SK-N-SH (cell line): Measurements from ENCODE around the gene TMED1. TPM values are rescaled to one million over a fixed set of nuclear protein-coding genes. Genes with fewer than 3 reads are reported as not detected.

ENCODE experiments used
- CTCF ChIA-PET: fragments of 300-600, 350-600 bp; formaldehyde crosslinking; extraction: SDS; loops from one replicate; lab custom pipeline; 2021; lab: Yijun Ruan, JAX
- POLR2A ChIA-PET: fragments of 350-600 bp; sonication (Branson Sonifier 250); formaldehyde crosslinking; extraction: SDS; loops from one replicate; lab custom pipeline; 2020; ENCODE audit warnings: antibody characterized with exemption, inconsistent platforms; lab: Yijun Ruan, JAX
- DNase-seq: peaks from one replicate; pipeline ENCODE4 v3.0.0; 2012
- H2AFZ ChIP-seq: fragments of 200-600 bp; sonication (generic); 2 replicates; pipeline ENCODE4 v1.8.1; 2016; ENCODE audit warnings: antibody characterized with exemption, mild to moderate bottlenecking, low read depth
- H3F3A ChIP-seq: fragments of 200-600 bp; sonication (generic); replicated peaks from 2 replicates; pipeline ENCODE3; 2016; ENCODE audit warnings: antibody characterized with exemption, mild to moderate bottlenecking; ENCODE audit not compliant: insufficient read depth
- H3K27ac ChIP-seq, 2 experiments: fragments of 200-500 bp in 1 of 2; fragments of 200-600 bp in 1 of 2; sonication (Bioruptor generic) in 1 of 2; sonication (generic), shearing (Covaris generic) in 1 of 2; 2 replicates each; pipeline versions ENCODE4 v1.5.1 to v1.6.1; 2014 to 2016; ENCODE audit warnings: low read depth in 2 of 2, inconsistent platforms in 1 of 2, low read length in 1 of 2, mild to moderate bottlenecking in 1 of 2, mixed read lengths in 1 of 2
- H3K27me3 ChIP-seq: fragments of 200-600 bp; sonication (generic), shearing (Covaris generic); 2 replicates; pipeline ENCODE4 v1.6.1; 2016; ENCODE audit warnings: mixed run types; ENCODE audit not compliant: insufficient read depth
- H3K36me3 ChIP-seq, 2 experiments: fragments of 200-500 bp in 1 of 2; fragments of 200-600 bp in 1 of 2; sonication (Bioruptor generic) in 1 of 2; sonication (generic) in 1 of 2; replicated peaks in 1 of 2; 2 replicates each; pipeline versions ENCODE3 to v1.5.1; 2014 to 2016; ENCODE audit warnings: low read length in 1 of 2, mild to moderate bottlenecking in 1 of 2; ENCODE audit not compliant: insufficient read depth in 2 of 2, control insufficient read depth in 1 of 2
- H3K4me1 ChIP-seq, 2 experiments: fragments of 200-500 bp in 1 of 2; fragments of 200-600 bp in 1 of 2; sonication (Bioruptor generic) in 1 of 2; sonication (generic), shearing (Covaris generic) in 1 of 2; 2 replicates each; pipeline versions ENCODE4 v1.5.1 to v1.6.1; 2014 to 2016; ENCODE audit warnings: low read depth in 1 of 2, low read length in 1 of 2, mixed run types in 1 of 2; ENCODE audit not compliant: insufficient read depth in 2 of 2, control insufficient read depth in 1 of 2
- H3K4me2 ChIP-seq: fragments of 200-600 bp; sonication (generic), shearing (Covaris generic); 2 replicates; pipeline ENCODE4 v1.6.1; 2017; ENCODE audit warnings: mixed run types
- H3K4me3 ChIP-seq, 2 experiments: fragments of 200-500 bp in 1 of 2; fragments of 200-600 bp in 1 of 2; sonication (Bioruptor generic) in 1 of 2; sonication (generic), shearing (Covaris generic) in 1 of 2; 2 replicates each; pipeline versions ENCODE4 v1.5.1 to v1.8.1; 2014 to 2016; ENCODE audit warnings: low read depth in 2 of 2, inconsistent platforms in 1 of 2, low read length in 1 of 2, mild to moderate bottlenecking in 1 of 2, mixed read lengths in 1 of 2, moderate library complexity in 1 of 2
- H3K79me2 ChIP-seq: fragments of 200-600 bp; sonication (generic); 2 replicates; pipeline ENCODE4 v1.8.1; 2017; ENCODE audit warnings: mild to moderate bottlenecking; ENCODE audit not compliant: insufficient read depth
- H3K9ac ChIP-seq: fragments of 200-600 bp; sonication (generic); 2 replicates; pipeline ENCODE4 v1.6.1; 2017; ENCODE audit warnings: mixed run types
- H3K9me2 ChIP-seq: fragments of 200-600 bp; sonication (generic); 2 replicates; pipeline ENCODE4 v1.6.1; 2017; ENCODE audit warnings: mixed run types
- H3K9me3 ChIP-seq: fragments of 200-600 bp; sonication (generic); 2 replicates; pipeline ENCODE4 v1.6.1; 2017; ENCODE audit warnings: mixed run types, mild to moderate bottlenecking, moderate library complexity
- H4K20me1 ChIP-seq: fragments of 200-600 bp; sonication (generic); 2 replicates; pipeline ENCODE4 v1.6.1; 2017; ENCODE audit warnings: mild to moderate bottlenecking, mixed run types; ENCODE audit not compliant: insufficient read depth
- CHD2 ChIP-seq: fragments of 150-350 bp; IDR thresholded peaks from 2 replicates; pipeline ENCODE4 v1.6.1; 2018; ENCODE audit warnings: low read length; ENCODE audit not compliant: partially characterized antibody
- CTCF ChIP-seq: fragments of 200-600 bp; sonication (generic); IDR thresholded peaks from 2 replicates; pipeline ENCODE4 v1.6.1; 2017; ENCODE audit warnings: antibody characterized with exemption, mild to moderate bottlenecking, moderate library complexity
- ELF1 ChIP-seq: IDR thresholded peaks from 2 replicates; pipeline ENCODE4 v1.4.0; 2012
- EP300 ChIP-seq, 2 experiments: IDR thresholded peaks; 2 replicates each; pipeline versions ENCODE4 v1.4.0 to v1.6.1; 2012; ENCODE audit warnings: borderline replicate concordance in 1 of 2, low read depth in 1 of 2, low read length in 1 of 2
- FOSL2 ChIP-seq: IDR thresholded peaks from 2 replicates; pipeline ENCODE4 v1.4.0; 2012; ENCODE audit warnings: low read depth, mild to moderate bottlenecking, moderate library complexity, borderline replicate concordance
- FOXJ3 ChIP-seq: sonication (generic); formaldehyde crosslinking; IDR thresholded peaks from 2 replicates; pipeline ENCODE4 v1.5.1; 2020; ENCODE audit warnings: mild to moderate bottlenecking, missing genetic modification reagents
- FOXM1 ChIP-seq: IDR thresholded peaks from 2 replicates; pipeline ENCODE4 v1.4.0; 2012; ENCODE audit warnings: low read depth, mild to moderate bottlenecking
- GABPA ChIP-seq: IDR thresholded peaks from 2 replicates; pipeline ENCODE4 v1.4.0; 2012; ENCODE audit warnings: low read depth, mild to moderate bottlenecking
- GATA2 ChIP-seq: sonication (generic); formaldehyde crosslinking; IDR thresholded peaks from 2 replicates; pipeline ENCODE4 v1.5.0; 2020; ENCODE audit warnings: mild to moderate bottlenecking, missing genetic modification reagents
- IRF3 ChIP-seq: fragments of 150-350 bp; IDR thresholded peaks from 2 replicates; pipeline ENCODE4 v1.6.1; 2016; ENCODE audit warnings: mild to moderate bottlenecking, low read depth, low read length
- JUND ChIP-seq: IDR thresholded peaks from 2 replicates; pipeline ENCODE4 v1.4.0; 2012
- MAX ChIP-seq: IDR thresholded peaks from 2 replicates; pipeline ENCODE4 v1.4.0; 2012; ENCODE audit warnings: low read depth
- MEF2A ChIP-seq: IDR thresholded peaks from 2 replicates; pipeline ENCODE4 v1.4.0; 2012; ENCODE audit warnings: low read depth, borderline replicate concordance
- MXI1 ChIP-seq: IDR thresholded peaks from 2 replicates; pipeline ENCODE4 v1.6.1; 2012; ENCODE audit warnings: mild to moderate bottlenecking, low read depth, low read length, improper control_type of control experiment
- NFIC ChIP-seq: IDR thresholded peaks from 2 replicates; pipeline ENCODE4 v1.4.0; 2012; ENCODE audit warnings: borderline replicate concordance
- NRF1 ChIP-seq: IDR thresholded peaks from 2 replicates; pipeline ENCODE4 v1.6.1; 2012; ENCODE audit warnings: low read depth, mild to moderate bottlenecking, low read length
- POLR2AphosphoS5 ChIP-seq: IDR thresholded peaks from 2 replicates; pipeline ENCODE4 v1.6.1; 2012; ENCODE audit warnings: low read depth, low read length
- RAD21 ChIP-seq: IDR thresholded peaks from 2 replicates; pipeline ENCODE4 v1.6.1; 2012; ENCODE audit warnings: mild to moderate bottlenecking, low read length
- RCOR1 ChIP-seq: fragments of 150-350 bp; IDR thresholded peaks from 2 replicates; pipeline ENCODE4 v1.6.1; 2017; ENCODE audit warnings: antibody characterized with exemption, low read length
- RXRA ChIP-seq: IDR thresholded peaks from 2 replicates; pipeline ENCODE4 v1.4.0; 2012; ENCODE audit warnings: low read depth, mild to moderate bottlenecking, borderline replicate concordance
- SIN3A ChIP-seq: IDR thresholded peaks from 2 replicates; pipeline ENCODE4 v1.6.1; 2012; ENCODE audit warnings: low read depth, mild to moderate bottlenecking, low read length, moderate library complexity, borderline replicate concordance
- SMC3 ChIP-seq: IDR thresholded peaks from 2 replicates; pipeline ENCODE4 v1.6.1; 2012; ENCODE audit warnings: low read depth, low read length, improper control_type of control experiment
- TAF1 ChIP-seq: IDR thresholded peaks from 2 replicates; pipeline ENCODE4 v1.6.1; 2012; ENCODE audit warnings: low read depth, mild to moderate bottlenecking, low read length, moderate library complexity, borderline replicate concordance
- TCF12 ChIP-seq: IDR thresholded peaks from 2 replicates; pipeline ENCODE4 v1.4.0; 2012
- TEAD4 ChIP-seq: IDR thresholded peaks from 2 replicates; pipeline ENCODE4 v1.4.0; 2012; ENCODE audit warnings: mild to moderate bottlenecking, borderline replicate concordance; ENCODE audit not compliant: insufficient read depth
- USF1 ChIP-seq: IDR thresholded peaks from 2 replicates; pipeline ENCODE4 v1.4.0; 2012; ENCODE audit warnings: low read depth, borderline replicate concordance
- USF2 ChIP-seq: fragments of 150-350 bp; IDR thresholded peaks from 2 replicates; pipeline ENCODE4 v1.6.1; 2017; ENCODE audit warnings: antibody characterized with exemption, low read length, low read depth, borderline replicate concordance
- ZBTB33 ChIP-seq: IDR thresholded peaks from 2 replicates; pipeline ENCODE4 v1.4.0; 2012; ENCODE audit warnings: low read depth, borderline replicate concordance
- WGBS: methylation state at CpG from one replicate; pipeline ENCODE4 v1.1.6; 2017; ENCODE audit warnings: low lambda C conversion rate; 5-methylcytosine and 5-hydroxymethylcytosine counted together
- polyA plus RNA-seq, 3 experiments: library from polyadenylated mRNA; depleted of rRNA; stranded (reverse); fragments of >200 nt; gene quantifications; 2 replicates each; pipeline ENCODE4 v1.2.3, GENCODE V29; 2012

Gene TMED1
- polyA plus RNA-seq, 1 of the 3 experiments (the other 2 are of a cell fraction), result 92.4 TPM

GRCh38 chr19:10884274-10884673 lies 48.3 kb upstream of the TMED1 start:
- peaks cover 10% of the 10 kb centered on the region for H3F3A ChIP-seq
- TF ChIP-seq TEAD4 (0 out of 2 replicates have a peak, but pooled peaks have one; percentile 32), SIN3A (no peak), NFIC (no peak), POLR2AphosphoS5 (peak; percentile 48), ELF1 (no peak), NRF1 (no peak), TAF1 (no peak), MXI1 (no peak), GABPA (no peak), RXRA (no peak), SMC3 (no peak), MEF2A (no peak), CTCF (no peak), FOXM1 (no peak), IRF3 (no peak), CHD2 (no peak), EP300 (IDR thresholded peaks at IDR 0.05; ENCODE audit: borderline replicate concordance in 1 of 2, low read depth in 1 of 2, low read length in 1 of 2) (peak in 1 of 2 experiments; percentile 42; a peak in 1 of 4 replicates), FOXJ3 (no peak), TCF12 (peak; percentile 96), MAX (no peak), GATA2 (CRISPR knock-in tag) (no peak), RCOR1 (no peak), USF1 (no peak), FOSL2 (peak; percentile 77; the same call in 1 of the 2 replicates), ZBTB33 (no peak), RAD21 (no peak), USF2 (no peak), JUND (no peak; the same call in 1 of the 2 replicates)

More at GRCh38 chr19:10884274-10884673, 48.3 kb upstream of the TMED1 start:
- peaks cover 100% of the 10 kb centered on the region for H3K79me2 ChIP-seq
- no peaks in the 10 kb centered on the region for H3K9me2 ChIP-seq
- 35% methylated on average over 2 of the region's 2 CpGs for WGBS
- H3K9me3 ChIP-seq, result no peaks in the 10 kb centered on the region
- DNase-seq, result no peak
- CTCF ChIA-PET, result interaction anchor here (3.7 to 5.1 kb wide), 2 partner anchors 12 to 20 kb away, joined by 17 to 49 read pairs; partner anchors contain the start of gene CARM1
- H3K36me3 ChIP-seq, result no peaks in the 10 kb centered on the region
- H3K9ac ChIP-seq, result 0 out of 2 replicates have a peak overlapping the region, but pooled peaks have one; percentile 18
- POLR2A ChIA-PET, result no interaction called here
- peak overlapping the region in 1 of 2 experiments; percentile 69; a peak in 2 of 4 replicates for H3K27ac ChIP-seq
- 0 out of 2 replicates have a peak overlapping the region, but pooled peaks have one; percentile 33 for H3K4me2 ChIP-seq
- H4K20me1 ChIP-seq, result peaks cover 43% of the 10 kb centered on the region
- no peak overlapping the region for H3K4me3 ChIP-seq
- no peaks in the 10 kb centered on the region for H3K27me3 ChIP-seq
- no peak overlapping the region for H2AFZ ChIP-seq
- H3K4me1 ChIP-seq, result peaks cover 9 to 42% of the 10 kb centered on the region in 2 experiments; a peak in 2 of 4 replicates
